ACC112 (cell line): ENCODE measurements around the gene MOXD1.
A peak's percentile ranks its signal among the peaks of the same experiment; 100 is the strongest.
"Not testable (repeated sequence)": the region's sequence is repeated elsewhere in the genome, so short reads cannot be mapped to it uniquely, and the experiment has no call there.

Source experiments
- H2AFZ ChIP-seq: fragments of 200-600 bp; sonication (generic); one replicate; pipeline ENCODE4 v1.6.0; 2017; ENCODE audit warnings: antibody characterized with exemption, low read length; ENCODE audit not compliant: unreplicated experiment
- H3K27ac ChIP-seq: fragments of 200-600 bp; sonication (generic); 2 replicates; pipeline ENCODE4 v1.5.1; 2014; ENCODE audit warnings: low read depth, mild to moderate bottlenecking, antibody characterized with exemption, low read length, moderate library complexity
- H3K27me3 ChIP-seq: fragments of 200-600 bp; sonication (generic); 2 replicates; pipeline ENCODE4 v1.6.1; 2014; ENCODE audit warnings: mild to moderate bottlenecking, antibody characterized with exemption, low read length, moderate library complexity, mixed read lengths; ENCODE audit not compliant: insufficient read depth
- H3K36me3 ChIP-seq: fragments of 200-600 bp; sonication (generic); 2 replicates; pipeline ENCODE4 v1.6.1; 2016; ENCODE audit warnings: mild to moderate bottlenecking, antibody characterized with exemption, low read length, moderate library complexity, mixed read lengths; ENCODE audit not compliant: insufficient read depth
- H3K4me1 ChIP-seq: fragments of 200-600 bp; sonication (generic); one replicate; pipeline ENCODE4 v1.6.1; 2016; ENCODE audit warnings: low read length, mixed read lengths; ENCODE audit not compliant: insufficient read depth, unreplicated experiment, control insufficient read depth
- H3K4me3 ChIP-seq: fragments of 200-600 bp; sonication (generic); 2 replicates; pipeline ENCODE4 v1.5.1; 2014; ENCODE audit warnings: mild to moderate bottlenecking, low read depth, low read length
- H3K79me2 ChIP-seq: fragments of 200-600 bp; sonication (generic); one replicate; pipeline ENCODE4 v1.6.0; 2016; ENCODE audit warnings: low read length; ENCODE audit not compliant: control insufficient read depth, unreplicated experiment, insufficient read depth

Gene MOXD1

GRCh38 chr6:132285004-132285780 is 116.1 kb downstream of the MOXD1 start:
- H3K79me2 ChIP-seq: no peaks in the 10 kb centered on the region
- no peak overlapping the region for H3K27ac ChIP-seq
- no peaks in the 10 kb centered on the region for H3K27me3 ChIP-seq
- H2AFZ ChIP-seq: no peak overlapping the region
- no peak overlapping the region for H3K4me3 ChIP-seq
- no peaks in the 10 kb centered on the region for H3K4me1 ChIP-seq
- no peaks in the 10 kb centered on the region for H3K36me3 ChIP-seq

DNA sequence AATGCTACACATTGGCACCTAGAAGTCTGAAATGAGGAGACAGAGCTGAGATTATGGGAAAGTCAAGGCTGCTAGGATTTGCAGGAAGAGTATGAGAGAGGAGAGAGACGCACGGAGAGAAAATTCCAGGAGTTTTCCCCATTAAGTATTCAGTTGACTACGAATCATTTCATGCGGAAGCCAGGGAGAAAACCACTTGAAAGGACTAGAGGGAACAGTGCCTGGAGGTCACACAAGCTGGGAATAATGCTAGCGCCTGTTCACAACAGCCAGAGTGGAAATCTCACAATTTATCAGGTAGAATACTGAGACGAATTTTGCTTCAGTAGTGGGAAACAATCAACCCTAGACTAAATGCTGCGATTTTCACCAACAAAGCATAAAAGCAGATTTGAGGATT is 118.6 kb downstream of the MOXD1 start:
- Histone ChIP-seq H3K27me3 (no peaks in the 10 kb centered on the region), H3K4me3 (no peak overlapping the region), H3K4me1 (no peaks in the 10 kb centered on the region), H2AFZ (no peak overlapping the region), H3K27ac (no peak overlapping the region), H3K36me3 (no peaks in the 10 kb centered on the region), H3K79me2 (no peaks in the 10 kb centered on the region)

- H3K4me1 ChIP-seq: no peaks in the 10 kb centered on the region
- no peak overlapping the region for H3K4me3 ChIP-seq
- no peak overlapping the region for H3K27ac ChIP-seq
- no peaks in the 10 kb centered on the region for H3K79me2 ChIP-seq
- H2AFZ ChIP-seq: no peak overlapping the region
- H3K36me3 ChIP-seq: no peaks in the 10 kb centered on the region
- H3K27me3 ChIP-seq: no peaks in the 10 kb centered on the region
These were observed 120.8 kb downstream of the MOXD1 start for GRCh38 chr6:132280436-132280835.

- H3K27ac ChIP-seq: no peak overlapping the region
- H3K27me3 ChIP-seq: no peaks in the 10 kb centered on the region
- H3K4me3 ChIP-seq: peak overlapping the region; percentile 94
- no peaks in the 10 kb centered on the region for H3K36me3 ChIP-seq
- H2AFZ ChIP-seq: peak overlapping the region; percentile 100
- no peaks in the 10 kb centered on the region for H3K79me2 ChIP-seq
- H3K4me1 ChIP-seq: no peaks in the 10 kb centered on the region
These were observed 121.6 kb downstream of the MOXD1 start for GRCh38 chr6:132279592-132280139.

DNA sequence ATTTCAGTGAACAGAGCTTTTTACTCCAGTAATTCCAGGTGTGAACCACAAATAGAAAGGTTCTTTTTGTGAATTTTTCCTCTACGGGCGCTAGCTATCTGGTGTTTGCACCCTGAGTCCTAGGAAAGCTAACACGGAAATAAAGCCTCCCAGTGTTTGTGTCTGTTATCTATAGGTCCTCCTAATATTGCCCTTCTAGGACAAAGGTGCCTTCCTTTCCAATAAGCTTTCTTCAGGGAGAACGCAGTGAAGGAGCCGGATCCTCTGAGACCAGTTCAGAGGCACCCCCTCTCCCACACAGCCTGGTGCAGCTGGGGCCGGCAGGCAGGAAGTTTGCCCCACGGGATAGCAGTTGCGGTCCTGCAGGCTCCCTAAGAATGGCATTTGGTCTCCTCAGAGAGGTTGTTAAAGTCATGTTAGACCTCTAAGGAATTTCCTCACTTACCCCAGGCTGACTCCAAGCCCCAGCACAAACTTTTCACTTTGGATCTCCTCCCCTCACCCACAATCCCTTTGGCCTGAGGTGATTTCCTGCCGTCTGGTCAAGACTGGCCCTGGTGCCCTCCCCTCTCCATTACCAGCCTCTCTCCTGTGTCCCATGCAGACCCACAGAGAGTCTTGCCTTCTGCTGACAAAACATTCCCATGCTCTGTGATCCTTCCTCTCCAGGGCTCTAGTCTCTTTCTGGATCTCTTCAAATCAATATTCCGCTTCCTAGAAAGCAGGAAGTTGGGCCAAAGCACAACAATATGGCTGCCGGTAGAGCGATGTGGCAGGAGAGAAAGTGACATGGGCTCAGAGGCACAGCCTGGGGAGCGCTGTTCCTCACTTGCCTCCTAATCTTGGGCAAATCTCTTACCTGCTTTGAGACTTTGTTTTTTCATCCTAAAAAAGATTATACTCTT is 126.0 kb downstream of the MOXD1 start:
- Histone ChIP-seq H2AFZ (no peak overlapping the region), H3K79me2 (no peaks in the 10 kb centered on the region), H3K27me3 (no peaks in the 10 kb centered on the region), H3K36me3 (no peaks in the 10 kb centered on the region), H3K4me1 (no peaks in the 10 kb centered on the region), H3K4me3 (no peak overlapping the region), H3K27ac (no peak overlapping the region)

- no peak overlapping the region for H2AFZ ChIP-seq
- H3K4me3 ChIP-seq: no peak overlapping the region
- H3K79me2 ChIP-seq: no peaks in the 10 kb centered on the region
- no peaks in the 10 kb centered on the region for H3K4me1 ChIP-seq
- no peak overlapping the region for H3K27ac ChIP-seq
- no peaks in the 10 kb centered on the region for H3K36me3 ChIP-seq
- no peaks in the 10 kb centered on the region for H3K27me3 ChIP-seq
These were observed 128.5 kb downstream of the MOXD1 start for GRCh38 chr6:132272776-132273175.

GRCh38 chr6:132270726-132271402 is 130.4 kb downstream of the MOXD1 start:
- Histone ChIP-seq H3K27me3 (no peaks in the 10 kb centered on the region), H3K36me3 (no peaks in the 10 kb centered on the region), H3K4me3 (no peak overlapping the region), H2AFZ (no peak overlapping the region), H3K27ac (no peak overlapping the region), H3K4me1 (no peaks in the 10 kb centered on the region), H3K79me2 (no peaks in the 10 kb centered on the region)

GRCh38 chr6:132268666-132269065 is 132.6 kb downstream of the MOXD1 start:
- not testable (repeated sequence) for H3K4me3 ChIP-seq, H3K27me3 ChIP-seq, H3K79me2 ChIP-seq, H3K36me3 ChIP-seq, H2AFZ ChIP-seq, H3K4me1 ChIP-seq, H3K27ac ChIP-seq

GRCh38 chr6:132268209-132268608 is 133.1 kb downstream of the MOXD1 start:
- Histone ChIP-seq H3K27ac (no peak overlapping the region), H3K4me3 (no peak overlapping the region), H3K27me3 (no peaks in the 10 kb centered on the region), H2AFZ (no peak overlapping the region), H3K4me1 (no peaks in the 10 kb centered on the region), H3K36me3 (no peaks in the 10 kb centered on the region), H3K79me2 (no peaks in the 10 kb centered on the region)

GRCh38 chr6:132265451-132266097 is 135.7 kb downstream of the MOXD1 start:
- Histone ChIP-seq H3K27me3 (no peaks in the 10 kb centered on the region), H2AFZ (no peak overlapping the region), H3K79me2 (no peaks in the 10 kb centered on the region), H3K27ac (no peak overlapping the region), H3K36me3 (no peaks in the 10 kb centered on the region), H3K4me3 (no peak overlapping the region), H3K4me1 (no peaks in the 10 kb centered on the region)
